GM12878 (cell line): ENCODE results near the gene PLA2G10. TPM values are rescaled to one million over a fixed set of nuclear protein-coding genes. Genes with fewer than 3 reads are reported as not detected.
"Not testable (repeated sequence)": the region's sequence is repeated elsewhere in the genome, so short reads cannot be mapped to it uniquely, and the experiment has no call there.

Experiments used
- ATAC-seq: fragments of 200-7000 bp; cut with Tn5 transposase; 3 replicates; pipeline ENCODE4 v1.9.1; 2020; ENCODE audit warnings: mild to moderate bottlenecking, moderate library complexity
- Bru-seq: library from RNA; stranded (reverse); fragments of 400-500 nt; gene quantifications from one replicate; lab custom pipeline; 2021; lab: Mats Ljungman, UMichigan
- BruChase-seq, 2 experiments: library from RNA; stranded (reverse); fragments of 400-500 nt; gene quantifications; one replicate each; lab custom pipeline; 2021; lab: Mats Ljungman, UMichigan
- BruUV-seq: library from RNA; stranded (reverse); fragments of 400-500 nt; replicated peaks from 2 replicates; lab custom pipeline; 2021; lab: Mats Ljungman, UMichigan
- CTCF ChIA-PET: fragments of 300-600 bp; sonication (Branson Sonifier 250); formaldehyde crosslinking; extraction: SDS; loops from one replicate; lab custom pipeline; 2021; ENCODE audit warnings: inconsistent platforms; lab: Yijun Ruan, JAX
- POLR2A ChIA-PET: fragments of 350-600 bp; formaldehyde crosslinking; extraction: SDS; loops from one replicate; lab custom pipeline; 2021; ENCODE audit warnings: inconsistent platforms; lab: Charles Lee
- RAD21 ChIA-PET: fragments of 300-600 bp; sonication (Branson Sonifier 250); formaldehyde crosslinking; loops from one replicate; lab custom pipeline; 2023; ENCODE audit warnings: antibody characterized with exemption; ENCODE audit not compliant: unreplicated experiment; lab: Charles Lee
- SMC1A ChIA-PET: fragments of 300-600 bp; sonication (Branson Sonifier 250); formaldehyde crosslinking; loops from one replicate; lab custom pipeline; 2023; ENCODE audit not compliant: unreplicated experiment, uncharacterized antibody; lab: Charles Lee
- DNase-seq: peaks from one replicate; pipeline ENCODE4 v3.0.0-alpha.2; 2011; ENCODE audit warnings: low read depth, low spot score
- FAIRE-seq: peaks from 3 replicates; lab custom pipeline; 2011; peaks lifted over from hg19 to GRCh38; lab: Jason Lieb, UNC
- H2AFZ ChIP-seq: 2 replicates; pipeline ENCODE4 v1.6.0; 2011; ENCODE audit warnings: low read depth, low read length, control low read depth; ENCODE audit not compliant: control insufficient read depth
- H3K27ac ChIP-seq: 2 replicates; pipeline ENCODE4 v1.5.1; 2011; ENCODE audit warnings: control low read depth; ENCODE audit not compliant: control insufficient read depth, insufficient read depth
- H3K27me3 ChIP-seq, 2 experiments: replicated peaks in 1 of 2; 2 replicates each; pipeline versions ENCODE4 v1.6.0 to v1.6.1; 2011; ENCODE audit warnings: low read length in 1 of 2; ENCODE audit not compliant: control insufficient read depth in 2 of 2, insufficient read depth in 2 of 2
- H3K36me3 ChIP-seq, 2 experiments: 2 replicates each; pipeline ENCODE4 v1.5.1; 2011; ENCODE audit warnings: low read length in 1 of 2; ENCODE audit not compliant: control insufficient read depth in 2 of 2, insufficient read depth in 2 of 2
- H3K4me1 ChIP-seq: 2 replicates; pipeline ENCODE4 v1.6.1; 2011; ENCODE audit warnings: mild to moderate bottlenecking, low read length, moderate library complexity, mixed read lengths; ENCODE audit not compliant: control insufficient read depth, insufficient read depth
- H3K4me2 ChIP-seq: 2 replicates; pipeline ENCODE4 v1.6.0; 2011; ENCODE audit warnings: control low read depth; ENCODE audit not compliant: control insufficient read depth, insufficient read depth
- H3K4me3 ChIP-seq: fragments of 200-600 bp; sonication (generic); 2 replicates; pipeline ENCODE4 v1.5.1; 2016
- H3K79me2 ChIP-seq: 2 replicates; pipeline ENCODE4 v1.6.0; 2011; ENCODE audit warnings: low read length; ENCODE audit not compliant: control insufficient read depth, insufficient read depth
- H3K9ac ChIP-seq: 2 replicates; pipeline ENCODE4 v1.8.0; 2011; ENCODE audit warnings: low read length, control low read depth, mixed read lengths; ENCODE audit not compliant: control insufficient read depth, insufficient read depth
- H3K9me3 ChIP-seq: replicated peaks from 3 replicates; pipeline ENCODE4 v1.5.1; 2011; ENCODE audit warnings: mild to moderate bottlenecking, low read length; ENCODE audit not compliant: control insufficient read depth, insufficient read depth
- H4K20me1 ChIP-seq: 2 replicates; pipeline ENCODE4 v1.6.0; 2011; ENCODE audit not compliant: control insufficient read depth, insufficient read depth
- WGBS: methylation state at CpG from one replicate; pipeline ENCODE4 v1.1.6; 2016; ENCODE audit warnings: low lambda C conversion rate; ENCODE audit not compliant: insufficient replicate concordance, insufficient coverage; ENCODE audit errors: missing lambda C conversion rate; 5-methylcytosine and 5-hydroxymethylcytosine counted together
- in situ Hi-C: fragments of 300-500 bp; cut with MboI; formaldehyde crosslinking; loops from 9 replicates; pipeline ENCODE4 v1.14.3; 2018; ENCODE audit warnings: mixed read lengths
- intact Hi-C: fragments of 100-400 bp; cut with micrococcal nuclease; formaldehyde crosslinking; loops from one replicate; pipeline ENCODE4 v1.14.2; 2022; ENCODE audit not compliant: unreplicated experiment
- long read RNA-seq, 2 experiments: library from polyadenylated mRNA; unstranded; transcript quantifications; one replicate each; pipeline ENCODE4 v2.0.0, GENCODE V29; 2019 to 2020
- polyA minus RNA-seq, 3 experiments: library from RNA; depleted of rRNA, polyadenylated mRNA; stranded (reverse); fragments of >200 nt; gene quantifications; 2 replicates each; pipeline ENCODE4 v1.2.3, GENCODE V29; 2011
- polyA plus RNA-seq, 11 experiments: library from polyadenylated mRNA; depleted of rRNA in 4 of 11; unstranded in 6 of 11; stranded (reverse) in 5 of 11; fragments of >200 nt; fragmentation: Nextera tagmentation in 4 of 11; fragmentation: Illumina TruSeq in 1 of 11; extraction: Ambion mirVana in 4 of 11; extraction: Trizol in 1 of 11; gene quantifications; 1 replicate in 1 of 11; 2 replicates in 10 of 11; pipeline versions ENCODE4 v1.2.1 to v1.2.3, GENCODE V29; 2011 to 2016; ENCODE audit warnings: inconsistent platforms in 2 of 11, missing spikeins in 2 of 11, low read depth in 1 of 11
- total RNA-seq, 4 experiments: library from RNA; depleted of rRNA in 3 of 4; stranded (reverse); fragments of >200 nt in 3 of 4; fragmentation: Illumina TruSeq in 1 of 4; extraction: Trizol in 1 of 4; gene quantifications; 2 replicates each; pipeline versions ENCODE4 v1.2.1 to v1.2.3, GENCODE V29; 2013 to 2021

The PLA2G10 gene, protein sequence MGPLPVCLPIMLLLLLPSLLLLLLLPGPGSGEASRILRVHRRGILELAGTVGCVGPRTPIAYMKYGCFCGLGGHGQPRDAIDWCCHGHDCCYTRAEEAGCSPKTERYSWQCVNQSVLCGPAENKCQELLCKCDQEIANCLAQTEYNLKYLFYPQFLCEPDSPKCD
- total RNA-seq (2013; cell fraction: nucleolus; rRNA removed), result not detected in 2 replicates
- total RNA-seq (2014; rRNA removed), result not detected in 2 replicates
- total RNA-seq (2014; rRNA removed; fragmentation: Illumina TruSeq; extraction: Trizol), result not detected in 2 replicates
- total RNA-seq (2021), result not detected in 2 replicates
- not detected for polyA plus RNA-seq (2011; ENCODE audit: low read depth)
- polyA plus RNA-seq (2011; rRNA removed), result not detected in 2 replicates
- polyA plus RNA-seq (2011; cell fraction: cytosol; rRNA removed), result not detected in 2 replicates
- polyA plus RNA-seq (2011; cell fraction: nucleus; rRNA removed), result not detected in 2 replicates
- not detected in 2 replicates for polyA plus RNA-seq (2012)
- polyA plus RNA-seq (2014; fragmentation: Illumina TruSeq; extraction: Trizol), result not detected in 2 replicates
- polyA plus RNA-seq (2014; fragmentation: Nextera tagmentation; extraction: Ambion mirVana), result not detected
- not detected in 2 replicates for polyA plus RNA-seq (2014; rRNA removed)
- polyA plus RNA-seq (2016; fragmentation: Nextera tagmentation; extraction: Ambion mirVana), result not detected
- not detected in 2 replicates for polyA minus RNA-seq (2011; rRNA and poly(A)+ RNA removed)
- polyA minus RNA-seq (2011; cell fraction: cytosol; rRNA and poly(A)+ RNA removed), result not detected in 2 replicates
- polyA minus RNA-seq (2011; cell fraction: nucleus; rRNA and poly(A)+ RNA removed), result not detected in 2 replicates
- not detected for Bru-seq, nascent RNA
- BruChase-seq, experiment 1, labeled RNA remaining after a 6-hour chase, result not detected
- BruChase-seq, experiment 2, labeled RNA remaining after a 2-hour chase, result not detected
- long read RNA-seq, experiment 1, result 0 reads
- long read RNA-seq, experiment 2, result 0 reads

DNA sequence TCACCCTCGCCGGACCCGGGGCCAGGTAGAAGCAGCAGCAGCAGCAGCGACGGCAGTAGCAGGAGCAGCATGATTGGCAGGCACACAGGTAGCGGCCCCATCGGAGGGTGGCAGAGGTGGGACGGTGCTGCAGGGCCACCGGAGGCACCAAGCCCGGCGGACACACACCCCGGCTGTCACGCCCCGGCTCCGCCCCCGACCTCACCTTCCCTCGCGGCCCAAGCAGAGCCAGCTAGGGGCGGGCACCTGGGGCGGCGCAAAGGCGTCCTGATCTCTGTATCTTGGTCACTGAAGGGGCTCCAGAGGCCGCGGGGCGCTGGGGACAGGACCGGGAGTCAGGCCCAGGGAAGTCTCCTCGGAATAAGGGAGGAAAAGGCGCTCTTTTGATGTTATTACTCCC is at the start of gene PLA2G10:
PLA2G10 (minus strand) TSS at position 180 of the 400 bp plus-strand sequence; CDS start at position 101, 79 bp downstream.
- H3K9me3 ChIP-seq, H3K27me3 ChIP-seq, FAIRE-seq, in situ Hi-C loops, CTCF ChIA-PET, H3K4me3 ChIP-seq, H4K20me1 ChIP-seq, H2AFZ ChIP-seq, H3K27ac ChIP-seq, H3K9ac ChIP-seq, ATAC-seq, DNase-seq, BruUV-seq, H3K4me2 ChIP-seq, H3K4me1 ChIP-seq, H3K79me2 ChIP-seq, intact Hi-C loops, POLR2A ChIA-PET, RAD21 ChIA-PET, H3K36me3 ChIP-seq, SMC1A ChIA-PET: not testable (repeated sequence)
- no CpG with 5 or more reads among the region's 28 CpGs for WGBS

DNA sequence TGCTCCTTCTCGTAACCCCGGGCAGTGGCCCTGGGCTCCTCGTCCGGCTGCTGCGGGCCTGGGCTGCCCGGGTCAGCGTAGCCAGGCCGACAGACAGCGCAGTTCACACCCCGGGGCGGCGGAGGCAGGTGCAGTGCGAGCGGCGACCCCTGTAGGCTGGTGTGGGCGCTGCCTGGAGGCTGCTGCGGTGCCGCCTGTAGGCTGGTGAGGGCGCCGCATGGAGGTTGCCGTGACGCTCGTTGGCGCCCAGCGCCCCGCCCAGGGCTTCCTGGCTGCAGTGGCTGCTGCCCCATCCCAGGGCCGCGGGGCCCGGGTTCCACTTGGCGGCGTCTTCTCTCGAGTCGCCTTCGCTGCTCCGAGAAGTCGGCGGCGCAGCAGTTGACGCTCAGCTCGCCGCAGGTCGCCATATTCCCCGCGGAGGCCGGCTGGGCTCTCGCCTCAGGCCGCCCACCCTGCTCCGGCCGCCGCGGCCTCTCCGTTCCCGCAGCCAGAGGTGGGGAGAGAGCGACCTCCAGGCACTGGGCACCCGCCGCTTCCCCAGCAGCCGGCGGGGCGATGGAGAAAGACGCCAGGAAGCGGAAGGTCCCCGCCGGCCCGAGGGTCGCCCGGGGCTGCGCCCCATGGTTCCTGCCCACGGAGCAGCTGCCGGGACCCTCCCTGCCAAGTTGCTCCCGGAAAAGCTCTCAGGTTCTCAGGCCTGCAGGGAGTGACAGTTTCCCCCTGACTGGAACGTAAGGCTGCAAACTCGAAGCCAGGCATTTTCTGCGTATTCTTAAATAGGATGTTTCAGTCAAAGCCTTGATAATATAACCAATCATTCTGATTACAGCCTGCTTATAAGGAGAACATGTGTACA is 48.4 kb upstream of the PLA2G10 start, which contains the start of gene NPIPA2:
NPIPA2 (plus strand) TSS at position 261 of the 856 bp plus-strand sequence. CDS start 5,533 bp downstream, outside the sequence.
- H2AFZ ChIP-seq, BruUV-seq, in situ Hi-C loops, H3K4me1 ChIP-seq, H3K9me3 ChIP-seq, H3K9ac ChIP-seq, CTCF ChIA-PET, intact Hi-C loops, H3K79me2 ChIP-seq, H3K4me2 ChIP-seq, RAD21 ChIA-PET, H4K20me1 ChIP-seq, H3K27ac ChIP-seq, H3K36me3 ChIP-seq, POLR2A ChIA-PET, DNase-seq, H3K4me3 ChIP-seq, H3K27me3 ChIP-seq, SMC1A ChIA-PET: not testable (repeated sequence)
- no CpG with 5 or more reads among the region's 73 CpGs for WGBS
- peak; percentile 23 for FAIRE-seq
- ATAC-seq, result peak; percentile 99

DNA sequence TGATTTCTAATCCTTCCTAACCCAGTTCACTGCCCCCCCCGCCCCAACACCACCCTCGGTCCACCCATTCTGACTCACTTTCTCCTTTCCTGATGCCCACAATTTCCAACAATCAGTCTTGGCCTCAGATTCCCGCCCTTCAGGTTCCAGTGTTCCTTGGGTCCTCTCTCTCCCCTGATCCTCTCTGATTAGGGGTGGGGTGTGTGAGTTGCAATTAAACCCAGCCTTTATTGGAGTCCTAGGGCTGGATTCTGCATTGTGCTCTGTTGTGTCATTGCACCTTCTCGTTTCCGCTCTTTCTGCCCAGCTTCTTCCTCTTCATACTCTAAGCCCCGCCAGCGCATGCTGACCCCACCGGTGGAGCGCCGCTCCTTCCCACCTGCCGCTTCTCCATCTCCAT is 47.7 kb upstream of the PLA2G10 start:
- H2AFZ ChIP-seq, H3K4me1 ChIP-seq, RAD21 ChIA-PET, H3K36me3 ChIP-seq, in situ Hi-C loops, H3K4me2 ChIP-seq, CTCF ChIA-PET, H3K9ac ChIP-seq, H3K27ac ChIP-seq, H3K79me2 ChIP-seq, intact Hi-C loops, H3K4me3 ChIP-seq, H4K20me1 ChIP-seq, POLR2A ChIA-PET, H3K27me3 ChIP-seq, SMC1A ChIA-PET, BruUV-seq, FAIRE-seq, H3K9me3 ChIP-seq, ATAC-seq, DNase-seq: not testable (repeated sequence)
- no CpG with 5 or more reads among the region's 11 CpGs for WGBS
